ENCODE results near the gene RAB17.

- TF ChIP-seq CTCF (IDR thresholded peaks at IDR 0.05; ENCODE audit: low read depth, low read length) (no peak), POLR2A (IDR thresholded peaks at IDR 0.05; ENCODE audit: extremely low read depth, insufficient read length) (no peak), MYC (IDR thresholded peaks at IDR 0.05; ENCODE audit: low read depth, low read length) (no peak), MAX (IDR thresholded peaks at IDR 0.05; ENCODE audit: low read depth, low read length) (no peak)
These were observed 36.6 kb downstream of the RAB17 start for GRCh38 chr2:237553948-237554347.
